Left lung (tissue), 10 donors: ENCODE data around the gene PRXL2C. TPM values are rescaled to one million over a fixed set of nuclear protein-coding genes. Genes with fewer than 3 reads are reported as not detected.

Source experiments
- ATAC-seq: fragments of 200-7000 bp; cut with Tn5 transposase; one replicate; pipeline ENCODE4 v1.9.1; 2020; ENCODE audit warnings: moderate library complexity
- DNase-seq, 4 donors: peaks; one replicate each; pipeline ENCODE4 v3.0.0-alpha.2; 2013 to 2020
- H3K27ac ChIP-seq, 2 donors: fragments of 200-600 bp; sonication (generic) in 1 of 2; one replicate each; pipeline versions ENCODE4 v1.5.0 to v1.8.0; 2020 to 2021
- H3K27me3 ChIP-seq, 2 donors: fragments of 200-600 bp; sonication (generic) in 1 of 2; one replicate each; pipeline versions ENCODE4 v1.5.0 to v1.8.0; 2020 to 2021
- H3K36me3 ChIP-seq, 2 donors: fragments of 200-600 bp; sonication (generic) in 1 of 2; one replicate each; pipeline versions ENCODE4 v1.5.0 to v1.8.0; 2020 to 2021
- H3K4me1 ChIP-seq, 2 donors: fragments of 200-600 bp; one replicate each; pipeline ENCODE4 v1.8.0; 2021
- H3K4me3 ChIP-seq, 2 donors: fragments of 200-600 bp; sonication (generic) in 1 of 2; one replicate each; pipeline versions ENCODE4 v1.5.0 to v1.8.0; 2020 to 2021; ENCODE audit warnings: mild to moderate bottlenecking in 1 of 2
- H3K9me3 ChIP-seq, 2 donors: fragments of 200-600 bp; sonication (generic) in 1 of 2; one replicate each; pipeline versions ENCODE4 v1.5.0 to v1.8.0; 2020 to 2021
- intact Hi-C, 2 donors: fragments of 100-400 bp; cut with DNase I; formaldehyde crosslinking; loops; one replicate each; pipeline versions ENCODE4 v1.11.2 to v1.14.2; 2022
- polyA plus RNA-seq, 6 donors: library from polyadenylated mRNA; unstranded; fragments of 120-200 nt; gene quantifications; one replicate each; pipeline ENCODE4 v1.2.1, GENCODE V29; 2013; ENCODE audit not compliant: insufficient read length in 6 of 6
- total RNA-seq, 2 donors: library from RNA; stranded (reverse); fragmentation: NEBNext Ultra II Directional; extraction: Animal tissue kit (Norgen Biotek cat#: 25700); gene quantifications; one replicate each; pipeline ENCODE4 v1.2.1, GENCODE V29; 2021
- TF ChIP-seq, protein P1 (sequence below), 2 donors: fragments of 200-600 bp; sonication (generic) in 1 of 2; IDR thresholded peaks; one replicate each; pipeline versions ENCODE4 v1.5.0 to v1.8.0; 2021; ENCODE audit warnings: antibody characterized with exemption in 2 of 2
- donor health status: DM: no; HTN: yes; CAD: no.
- donor health status: DM: no; HTN: no; CAD: no.

The PRXL2C gene
- total and polyA plus RNA-seq, 8 donors, result 5.3 to 31.9 (median 6.3) TPM

DNA sequence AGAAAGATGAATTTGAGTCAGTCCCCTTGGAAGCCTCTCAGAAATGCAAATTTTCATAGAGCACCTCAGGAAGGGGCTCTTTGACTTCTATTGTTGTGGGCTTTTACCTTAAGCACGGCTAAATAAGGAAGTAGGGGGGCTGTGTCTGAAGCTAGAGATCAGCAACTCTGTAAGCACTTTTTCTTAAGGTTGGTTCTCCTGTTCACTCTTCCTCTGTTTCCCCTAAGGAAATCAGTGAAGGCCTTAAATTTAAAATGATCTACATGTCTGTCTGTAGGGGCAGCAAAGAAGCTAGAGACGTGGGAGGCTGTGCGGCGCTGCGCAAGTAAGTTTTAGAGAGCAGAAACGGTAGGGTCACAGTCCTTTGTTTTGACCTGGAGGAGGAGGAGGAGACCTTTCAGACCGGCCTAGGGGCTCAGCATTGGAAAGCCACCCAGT lies 34.3 kb downstream of the PRXL2C start:
- DNase-seq (peak in 1 of 4 donors; percentile 6), ATAC-seq (no peak)
- H3K36me3 ChIP-seq, result no peaks in the 10 kb centered on the region
- no peak overlapping the region for H3K27ac ChIP-seq
- H3K9me3 ChIP-seq, result no peaks in the 10 kb centered on the region
- TF ChIP-seq, protein P1, sequence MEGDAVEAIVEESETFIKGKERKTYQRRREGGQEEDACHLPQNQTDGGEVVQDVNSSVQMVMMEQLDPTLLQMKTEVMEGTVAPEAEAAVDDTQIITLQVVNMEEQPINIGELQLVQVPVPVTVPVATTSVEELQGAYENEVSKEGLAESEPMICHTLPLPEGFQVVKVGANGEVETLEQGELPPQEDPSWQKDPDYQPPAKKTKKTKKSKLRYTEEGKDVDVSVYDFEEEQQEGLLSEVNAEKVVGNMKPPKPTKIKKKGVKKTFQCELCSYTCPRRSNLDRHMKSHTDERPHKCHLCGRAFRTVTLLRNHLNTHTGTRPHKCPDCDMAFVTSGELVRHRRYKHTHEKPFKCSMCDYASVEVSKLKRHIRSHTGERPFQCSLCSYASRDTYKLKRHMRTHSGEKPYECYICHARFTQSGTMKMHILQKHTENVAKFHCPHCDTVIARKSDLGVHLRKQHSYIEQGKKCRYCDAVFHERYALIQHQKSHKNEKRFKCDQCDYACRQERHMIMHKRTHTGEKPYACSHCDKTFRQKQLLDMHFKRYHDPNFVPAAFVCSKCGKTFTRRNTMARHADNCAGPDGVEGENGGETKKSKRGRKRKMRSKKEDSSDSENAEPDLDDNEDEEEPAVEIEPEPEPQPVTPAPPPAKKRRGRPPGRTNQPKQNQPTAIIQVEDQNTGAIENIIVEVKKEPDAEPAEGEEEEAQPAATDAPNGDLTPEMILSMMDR (IDR thresholded peaks at IDR 0.05), result no peak
- H3K4me1 ChIP-seq, result peaks cover 0 to 9% of the 10 kb centered on the region in 2 donors
- no peak overlapping the region for H3K4me3 ChIP-seq
- peaks cover 0 to 68% of the 10 kb centered on the region in 2 donors for H3K27me3 ChIP-seq
- intact Hi-C loops, result no loop called here

DNA sequence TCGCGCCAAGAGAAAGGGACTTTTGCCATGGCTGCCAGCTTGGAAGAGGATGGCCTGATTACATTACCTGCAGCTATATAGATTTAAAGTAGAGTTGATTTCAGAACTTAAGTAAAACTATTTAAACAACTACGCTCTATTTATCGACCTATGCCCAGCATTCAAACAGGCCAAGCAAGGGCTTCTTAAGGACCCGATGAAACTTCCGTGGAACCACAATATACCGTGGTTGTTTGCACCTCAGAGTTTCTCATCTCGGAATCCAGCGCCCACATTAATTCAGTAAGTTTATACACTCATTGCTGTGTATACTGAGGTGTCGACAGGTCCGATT lies 35.0 kb downstream of the PRXL2C start:
- H3K4me3 ChIP-seq, result peak overlapping the region; percentile 36 to 44
- TF ChIP-seq, protein P1 (IDR thresholded peaks at IDR 0.05), result no peak
- H3K36me3 ChIP-seq, result no peaks in the 10 kb centered on the region
- peaks cover 0 to 71% of the 10 kb centered on the region in 2 donors for H3K27me3 ChIP-seq
- no peaks in the 10 kb centered on the region for H3K9me3 ChIP-seq
- intact Hi-C loops, result no loop called here
- peak overlapping the region; percentile 48 to 56 for H3K27ac ChIP-seq
- H3K4me1 ChIP-seq, result peaks cover 0 to 9% of the 10 kb centered on the region in 2 donors
- DNase-seq (peak in 1 of 4 donors; percentile 3), ATAC-seq (no peak)

DNA sequence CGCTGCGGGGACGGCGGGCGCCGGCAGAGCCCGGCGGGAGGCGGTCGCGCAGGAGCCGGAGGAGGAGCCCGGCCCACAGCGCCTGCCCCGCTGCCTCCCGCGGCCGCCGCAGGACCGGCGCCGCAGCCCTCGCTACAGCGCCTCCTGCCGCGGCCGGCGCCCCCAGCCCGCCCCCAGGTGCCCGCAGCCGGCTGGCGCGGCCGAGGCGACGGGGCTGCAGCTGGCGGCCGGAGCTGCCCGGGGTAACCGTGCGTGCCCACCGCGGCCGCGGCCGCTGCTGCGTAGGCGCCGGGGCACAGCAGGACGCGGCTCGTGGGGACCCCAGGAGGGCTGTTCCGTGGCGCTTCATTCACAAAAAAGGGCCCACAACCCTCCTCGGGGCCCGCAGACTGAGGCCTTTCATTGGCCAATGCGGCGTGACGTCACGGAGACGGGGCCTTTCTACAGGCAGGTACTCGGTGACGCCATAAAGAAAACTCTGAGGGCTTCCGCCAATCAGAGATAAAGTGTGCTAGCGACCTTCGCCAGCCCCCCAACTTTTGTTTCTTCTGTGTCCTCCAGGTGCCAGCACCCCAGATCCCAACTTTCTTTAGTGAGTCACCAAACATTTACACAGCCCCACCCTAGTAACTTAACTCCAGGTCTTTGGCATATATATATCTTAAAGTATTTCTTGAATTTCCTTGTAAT lies 35.5 kb downstream of the PRXL2C start, which contains the start of gene CDC14B:
CDC14B (minus strand) TSS at position 353 of the 690 bp plus-strand sequence. CDS start 465 bp downstream, outside the sequence.
- H3K9me3 ChIP-seq, result no peaks in the 10 kb centered on the region
- H3K36me3 ChIP-seq, result no peaks in the 10 kb centered on the region
- ATAC-seq, result peak; percentile 87
- peak; percentile 86 to 94 (median 90) for DNase-seq
- intact Hi-C loops, result no loop called here
- TF ChIP-seq, protein P1 (IDR thresholded peaks at IDR 0.05), result no peak
- peaks cover 0 to 69% of the 10 kb centered on the region in 2 donors for H3K27me3 ChIP-seq
- peaks cover 0 to 9% of the 10 kb centered on the region in 2 donors for H3K4me1 ChIP-seq
- peak within 1 kb of the TSS; percentile 52 to 57 for H3K4me3 ChIP-seq
- H3K27ac ChIP-seq, result peak within 1 kb of the TSS; percentile 48 to 60

DNA sequence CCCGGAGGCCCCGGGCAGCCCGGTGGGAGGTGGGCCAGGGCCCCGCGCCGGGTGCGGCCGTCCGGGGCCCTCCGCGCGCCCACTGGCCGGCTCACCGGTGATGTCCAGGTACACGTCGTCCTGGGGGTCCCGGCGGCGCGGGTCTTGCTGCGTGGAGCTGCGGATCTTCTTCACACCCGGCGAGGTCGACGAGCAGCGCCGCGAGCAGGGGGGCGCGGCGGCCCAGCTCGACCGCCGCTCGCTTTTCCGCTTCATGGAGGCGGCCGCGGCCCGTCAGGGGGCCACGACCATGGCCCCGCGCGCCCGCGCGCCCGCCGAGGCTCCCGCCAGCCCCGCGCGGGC lies 36.0 kb downstream of the PRXL2C start:
- TF ChIP-seq, protein P1 (IDR thresholded peaks at IDR 0.05), result no peak
- DNase-seq, result peak in 1 of 4 donors; percentile 4
- Histone ChIP-seq H3K36me3 (no peaks in the 10 kb centered on the region), H3K4me1 (peaks cover 0 to 9% of the 10 kb centered on the region in 2 donors), H3K4me3 (peak overlapping the region; percentile 52 to 57), H3K9me3 (no peaks in the 10 kb centered on the region), H3K27me3 (peaks cover 0 to 68% of the 10 kb centered on the region in 2 donors), H3K27ac (no peak overlapping the region)
- intact Hi-C loops, result no loop called here
- ATAC-seq, result no peak

DNA sequence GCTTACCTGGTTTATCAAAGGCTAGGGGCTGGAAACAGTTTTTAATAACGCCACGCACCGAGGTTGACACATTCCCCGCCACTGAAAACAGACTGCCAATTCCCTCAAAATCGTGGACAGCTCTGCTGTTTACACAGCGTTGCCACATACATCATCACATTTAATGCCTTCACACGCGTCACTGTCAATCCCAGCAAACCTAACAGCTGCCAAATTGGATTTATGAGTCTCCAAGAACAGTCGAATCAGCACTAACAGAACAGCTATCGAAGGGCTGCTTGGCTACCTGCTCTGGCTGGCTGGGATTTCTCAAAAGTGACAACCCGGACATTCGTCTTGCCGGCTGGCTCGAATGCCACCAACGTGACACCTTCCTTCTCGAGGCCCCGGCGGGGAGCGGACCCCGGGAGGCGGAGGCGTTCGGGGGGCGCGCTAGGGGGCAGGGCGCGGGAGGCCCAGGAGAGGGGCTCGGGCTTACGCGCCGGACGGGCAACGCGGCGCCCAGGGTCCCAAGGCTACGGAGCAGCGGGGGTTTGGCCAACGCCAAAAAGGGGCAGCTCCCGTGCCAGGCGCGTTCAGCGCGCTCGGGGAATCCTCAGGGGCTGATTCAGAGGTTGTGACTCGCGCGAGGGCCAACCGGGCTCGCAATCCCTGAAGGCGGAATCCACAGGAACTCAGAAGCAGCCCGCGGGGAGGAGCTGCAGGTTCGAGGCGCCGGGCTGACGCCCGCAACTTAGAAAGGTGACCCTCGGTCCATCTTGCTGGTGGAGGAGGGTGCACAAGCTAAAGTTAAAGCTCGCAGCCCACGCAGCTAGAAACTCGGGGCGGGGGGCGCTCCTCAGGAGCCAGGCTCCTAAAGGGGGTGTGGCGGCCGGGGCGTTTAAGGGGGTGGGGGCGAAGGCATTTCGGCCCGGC lies 36.7 kb downstream of the PRXL2C start:
- ATAC-seq, result peak; percentile 38
- peaks cover 0 to 74% of the 10 kb centered on the region in 2 donors for H3K27me3 ChIP-seq
- H3K9me3 ChIP-seq, result no peaks in the 10 kb centered on the region
- TF ChIP-seq, protein P1 (IDR thresholded peaks at IDR 0.05), result no peak
- no peaks in the 10 kb centered on the region for H3K36me3 ChIP-seq
- H3K4me1 ChIP-seq, result peaks cover 0 to 9% of the 10 kb centered on the region in 2 donors
- peak overlapping the region; percentile 52 to 57 for H3K4me3 ChIP-seq
- intact Hi-C loops, result no loop called here
- peak overlapping the region; percentile 41 to 60 for H3K27ac ChIP-seq
- peak; percentile 23 to 69 (median 34) for DNase-seq
